ENCODE measurements around the gene ARMC2.

ARMC2 gene

GRCh38 chr6:108988296-108988695 lies 140.1 kb downstream of the ARMC2 start:
- no peak for DNase-seq (ENCODE audit: low spot score)

- DNase-seq (ENCODE audit: low spot score), result no peak
These were observed 140.5 kb downstream of the ARMC2 start for GRCh38 chr6:108988765-108989164.

GRCh38 chr6:108989700-108990099 lies 141.5 kb downstream of the ARMC2 start:
- DNase-seq (ENCODE audit: low spot score), result no peak

- DNase-seq (ENCODE audit: low spot score), result no peak
These were observed 145.7 kb downstream of the ARMC2 start for GRCh38 chr6:108993876-108994275.

GRCh38 chr6:108995296-108995695 lies 147.1 kb downstream of the ARMC2 start:
- DNase-seq (ENCODE audit: low spot score), result no peak

GRCh38 chr6:108996208-108996607 lies 148.0 kb downstream of the ARMC2 start:
- no peak for DNase-seq (ENCODE audit: low spot score)

GRCh38 chr6:108998485-108998884 lies 150.3 kb downstream of the ARMC2 start:
- no peak for DNase-seq (ENCODE audit: low spot score)

- no peak for DNase-seq (ENCODE audit: low spot score)
These were observed 151.2 kb downstream of the ARMC2 start for GRCh38 chr6:108999428-108999827.

- DNase-seq (ENCODE audit: low spot score), result no peak
These were observed 152.1 kb downstream of the ARMC2 start for GRCh38 chr6:109000289-109000688.

GRCh38 chr6:109001291-109001894 lies 153.2 kb downstream of the ARMC2 start:
- no peak for DNase-seq (ENCODE audit: low spot score)

- no peak for DNase-seq (ENCODE audit: low spot score)
These were observed 154.0 kb downstream of the ARMC2 start for GRCh38 chr6:109002051-109002697.

GRCh38 chr6:109002882-109003281 lies 154.7 kb downstream of the ARMC2 start:
- no peak for DNase-seq (ENCODE audit: low spot score)

- no peak for DNase-seq (ENCODE audit: low spot score)
These were observed 158.6 kb downstream of the ARMC2 start for GRCh38 chr6:109006818-109007217.

- DNase-seq (ENCODE audit: low spot score), result no peak
These were observed 159.3 kb downstream of the ARMC2 start for GRCh38 chr6:109007521-109007920.

GRCh38 chr6:109008054-109008453 lies 159.8 kb downstream of the ARMC2 start:
- no peak for DNase-seq (ENCODE audit: low spot score)

GRCh38 chr6:109008537-109009235 lies 160.5 kb downstream of the ARMC2 start:
- peak; percentile 14 for DNase-seq (ENCODE audit: low spot score)

- DNase-seq (ENCODE audit: low spot score), result peak; percentile 77
These were observed 161.2 kb downstream of the ARMC2 start for GRCh38 chr6:109009236-109009961.

GRCh38 chr6:109009962-109010704 lies 161.9 kb downstream of the ARMC2 start:
- no peak for DNase-seq (ENCODE audit: low spot score)

GRCh38 chr6:109010705-109011102 lies 162.5 kb downstream of the ARMC2 start:
- no peak for DNase-seq (ENCODE audit: low spot score)

- no peak for DNase-seq (ENCODE audit: low spot score)
These were observed 165.6 kb downstream of the ARMC2 start for GRCh38 chr6:109013656-109014305.

GRCh38 chr6:109014606-109015005 lies 166.4 kb downstream of the ARMC2 start:
- DNase-seq (ENCODE audit: low spot score), result no peak
